ENCODE results near the gene POLA1. TPM values are rescaled to one million over a fixed set of nuclear protein-coding genes. Genes with fewer than 3 reads are reported as not detected.
A peak's percentile ranks its signal among the peaks of the same experiment; 100 is the strongest.

POLA1 gene
- total RNA-seq, 1 experiment from 2014 or later = 9.0 TPM

- DNase-seq (ENCODE audit: low spot score) = no peak
Measured at GRCh38 chrX:24684048-24684447, 9.7 kb upstream of the POLA1 start.

- no peak for DNase-seq (ENCODE audit: low spot score)
Measured at GRCh38 chrX:24692305-24692704, 1.4 kb upstream of the POLA1 start.

GRCh38 chrX:24694825-24695224 is 1.1 kb downstream of the POLA1 start:
- DNase-seq (ENCODE audit: low spot score) = no peak

- DNase-seq (ENCODE audit: low spot score) = no peak
Measured at GRCh38 chrX:24696294-24696693, 2.6 kb downstream of the POLA1 start.

- no peak for DNase-seq (ENCODE audit: low spot score)
Measured at GRCh38 chrX:24702362-24703184, 8.9 kb downstream of the POLA1 start.

- DNase-seq (ENCODE audit: low spot score) = no peak
Measured at GRCh38 chrX:24703185-24703494, 9.4 kb downstream of the POLA1 start.

GRCh38 chrX:24718771-24719170 is 25.1 kb downstream of the POLA1 start:
- DNase-seq (ENCODE audit: low spot score) = no peak

- DNase-seq (ENCODE audit: low spot score) = no peak
Measured at GRCh38 chrX:24720036-24720435, 26.3 kb downstream of the POLA1 start.

- no peak for DNase-seq (ENCODE audit: low spot score)
Measured at GRCh38 chrX:24728530-24728929, 34.8 kb downstream of the POLA1 start.

- peak; percentile 11 for DNase-seq (ENCODE audit: low spot score)
Measured at GRCh38 chrX:24732766-24733500, 39.2 kb downstream of the POLA1 start.

GRCh38 chrX:24741330-24741729 is 47.6 kb downstream of the POLA1 start:
- DNase-seq (ENCODE audit: low spot score) = no peak

GRCh38 chrX:24748196-24748595 is 54.5 kb downstream of the POLA1 start:
- DNase-seq (ENCODE audit: low spot score) = no peak

GRCh38 chrX:24759786-24760185 is 66.1 kb downstream of the POLA1 start:
- DNase-seq (ENCODE audit: low spot score) = no peak

GRCh38 chrX:24760363-24761000 is 66.8 kb downstream of the POLA1 start:
- DNase-seq (ENCODE audit: low spot score) = no peak

GRCh38 chrX:24761306-24761705 is 67.6 kb downstream of the POLA1 start:
- DNase-seq (ENCODE audit: low spot score) = no peak

GRCh38 chrX:24763989-24764388 is 70.3 kb downstream of the POLA1 start:
- DNase-seq (ENCODE audit: low spot score) = no peak

GRCh38 chrX:24767557-24767956 is 73.8 kb downstream of the POLA1 start:
- DNase-seq (ENCODE audit: low spot score) = no peak

GRCh38 chrX:24768556-24768955 is 74.8 kb downstream of the POLA1 start:
- no peak for DNase-seq (ENCODE audit: low spot score)

GRCh38 chrX:24774650-24775049 is 80.9 kb downstream of the POLA1 start:
- no peak for DNase-seq (ENCODE audit: low spot score)

GRCh38 chrX:24775891-24776290 is 82.2 kb downstream of the POLA1 start:
- DNase-seq (ENCODE audit: low spot score) = no peak

GRCh38 chrX:24777660-24778059 is 83.9 kb downstream of the POLA1 start:
- no peak for DNase-seq (ENCODE audit: low spot score)

- no peak for DNase-seq (ENCODE audit: low spot score)
Measured at GRCh38 chrX:24782011-24782410, 88.3 kb downstream of the POLA1 start.

GRCh38 chrX:24789047-24789446 is 95.3 kb downstream of the POLA1 start:
- DNase-seq (ENCODE audit: low spot score) = no peak

Measured in HT-29 (cell line).